NCI-H187 (cell line): Measurements from ENCODE around the gene XYLT2.

ENCODE experiments used
- DNase-seq, 2 experiments: peaks; one replicate each; lab custom pipeline; 2025; lab: John Stamatoyannopoulos, UW

The XYLT2 gene

GRCh38 chr17:50348522-50349242, 2.8 kb downstream of the XYLT2 start:
- no peak for DNase-seq

- DNase-seq, result no peak
These were observed 3.3 kb downstream of the XYLT2 start for GRCh38 chr17:50349243-50349600.

GRCh38 chr17:50350733-50351132, 4.8 kb downstream of the XYLT2 start:
- DNase-seq, result no peak

GRCh38 chr17:50352072-50352692, 6.3 kb downstream of the XYLT2 start:
- no peak for DNase-seq

- DNase-seq, result no peak
These were observed 7.0 kb downstream of the XYLT2 start for GRCh38 chr17:50352693-50353599.

- no peak for DNase-seq
These were observed 7.8 kb downstream of the XYLT2 start for GRCh38 chr17:50353600-50354195.

- DNase-seq, result no peak
These were observed 8.3 kb downstream of the XYLT2 start for GRCh38 chr17:50354198-50354597.

- no peak for DNase-seq
These were observed 8.8 kb downstream of the XYLT2 start for GRCh38 chr17:50354776-50355175.

- no peak for DNase-seq
These were observed 9.4 kb downstream of the XYLT2 start for GRCh38 chr17:50355336-50355700.

GRCh38 chr17:50355701-50356341, 9.9 kb downstream of the XYLT2 start:
- no peak for DNase-seq

GRCh38 chr17:50356418-50356817, 10.5 kb downstream of the XYLT2 start:
- no peak for DNase-seq

- no peak for DNase-seq
These were observed 11.1 kb downstream of the XYLT2 start for GRCh38 chr17:50356892-50357510.

GRCh38 chr17:50358177-50358576, 12.3 kb downstream of the XYLT2 start:
- DNase-seq, result no peak

GRCh38 chr17:50359005-50359699, 13.2 kb downstream of the XYLT2 start:
- no peak for DNase-seq

- DNase-seq, result no peak
These were observed 14.1 kb downstream of the XYLT2 start for GRCh38 chr17:50359998-50360461.

GRCh38 chr17:50360486-50361115, 14.7 kb downstream of the XYLT2 start:
- DNase-seq, result no peak

- DNase-seq, result no peak
These were observed 15.9 kb downstream of the XYLT2 start for GRCh38 chr17:50361561-50362480.

GRCh38 chr17:50362661-50363060, 16.7 kb downstream of the XYLT2 start:
- DNase-seq, result no peak
